22Rv1 (cell line): ENCODE data around the gene CROCC.

Experiments used
- CTCF ChIP-seq: fragments of 450-650 bp; IDR thresholded peaks from 2 replicates; pipeline ENCODE4 v1.5.1; 2017; ENCODE audit warnings: mild to moderate bottlenecking
- ZFX ChIP-seq: fragments of 450-650 bp; IDR thresholded peaks from 2 replicates; pipeline ENCODE4 v1.6.1; 2017; ENCODE audit warnings: antibody characterized with exemption, borderline replicate concordance

DNA sequence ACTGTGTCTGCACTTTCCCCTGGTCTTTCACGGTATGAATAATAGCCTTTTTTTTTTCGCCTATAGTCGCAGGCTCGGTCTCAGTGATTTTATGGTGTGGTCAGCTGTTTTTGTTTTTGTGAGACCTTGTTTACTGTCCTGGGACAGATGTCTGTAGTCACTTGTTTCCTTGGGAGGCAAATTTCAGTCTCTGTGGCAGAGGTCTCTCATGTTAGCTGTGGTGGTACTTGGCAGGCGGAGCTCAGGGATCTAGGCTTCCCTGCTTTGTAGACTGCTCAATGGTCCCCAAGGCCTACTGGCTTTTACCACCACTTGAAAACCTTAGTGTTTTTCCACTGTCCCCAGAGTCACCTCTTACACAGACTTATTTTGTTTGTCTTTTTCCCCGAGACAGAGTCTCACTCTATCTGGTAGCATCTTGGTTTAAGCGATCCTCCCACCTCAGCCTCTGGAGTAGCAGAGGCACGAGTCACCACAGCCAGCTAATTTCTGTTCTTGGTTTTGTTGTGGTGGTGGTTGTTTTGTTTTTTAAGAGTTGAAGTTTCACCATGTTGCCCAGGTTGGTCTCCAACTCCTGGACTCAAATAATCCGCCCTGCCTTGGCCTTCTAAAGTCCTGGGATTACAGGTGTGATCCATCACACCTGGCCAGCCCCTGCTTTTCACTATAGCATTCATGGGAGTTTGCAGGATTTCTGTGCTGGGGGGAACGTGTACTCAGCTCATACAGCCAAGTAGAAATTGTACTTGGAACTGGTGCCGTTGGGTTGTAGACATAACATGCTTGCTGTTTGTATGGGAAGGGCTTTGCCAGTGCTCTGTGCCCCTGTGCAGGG is 15.6 kb upstream of the CROCC start:
- TF ChIP-seq CTCF (no peak), ZFX (no peak)
